ENCODE measurements around the gene SCTR. TPM values are rescaled to one million over a fixed set of nuclear protein-coding genes. Genes with fewer than 3 reads are reported as not detected.

Gene SCTR
- total and polyA plus RNA-seq, 2 of the 13 experiments (the other 11 are each of a cell fraction or from before 2014, with no cell fraction given): not detected

- peak; percentile 51; the same call in 1 of the 2 replicates for TF ChIP-seq ZNF605 (CRISPR knock-in tag; IDR thresholded peaks at IDR 0.05)
- peak; percentile 58 for TF ChIP-seq POGZ (CRISPR knock-in tag; IDR thresholded peaks at IDR 0.05)
- TF ChIP-seq, protein P1, sequence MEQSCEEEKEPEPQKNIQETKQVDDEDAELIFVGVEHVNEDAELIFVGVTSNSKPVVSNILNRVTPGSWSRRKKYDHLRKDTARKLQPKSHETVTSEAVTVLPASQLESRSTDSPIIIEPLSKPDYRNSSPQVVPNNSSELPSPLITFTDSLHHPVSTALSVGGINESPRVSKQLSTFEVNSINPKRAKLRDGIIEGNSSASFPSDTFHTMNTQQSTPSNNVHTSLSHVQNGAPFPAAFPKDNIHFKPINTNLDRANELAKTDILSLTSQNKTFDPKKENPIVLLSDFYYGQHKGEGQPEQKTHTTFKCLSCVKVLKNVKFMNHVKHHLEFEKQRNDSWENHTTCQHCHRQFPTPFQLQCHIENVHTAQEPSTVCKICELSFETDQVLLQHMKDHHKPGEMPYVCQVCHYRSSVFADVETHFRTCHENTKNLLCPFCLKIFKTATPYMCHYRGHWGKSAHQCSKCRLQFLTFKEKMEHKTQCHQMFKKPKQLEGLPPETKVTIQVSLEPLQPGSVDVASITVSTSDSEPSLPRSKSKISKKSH (CRISPR knock-in tag; IDR thresholded peaks at IDR 0.05; ENCODE audit: borderline replicate concordance): no peak
- 0 out of 2 replicates have a peak, but pooled peaks have one; percentile 57 for TF ChIP-seq ZNF563 (CRISPR knock-in tag; IDR thresholded peaks at IDR 0.05)
- peak; percentile 88 for TF ChIP-seq NKX3-1 (CRISPR knock-in tag; IDR thresholded peaks at IDR 0.05)
- no peak for TF ChIP-seq ZNF740 (CRISPR knock-in tag; IDR thresholded peaks at IDR 0.05)
- TF ChIP-seq, protein P2, sequence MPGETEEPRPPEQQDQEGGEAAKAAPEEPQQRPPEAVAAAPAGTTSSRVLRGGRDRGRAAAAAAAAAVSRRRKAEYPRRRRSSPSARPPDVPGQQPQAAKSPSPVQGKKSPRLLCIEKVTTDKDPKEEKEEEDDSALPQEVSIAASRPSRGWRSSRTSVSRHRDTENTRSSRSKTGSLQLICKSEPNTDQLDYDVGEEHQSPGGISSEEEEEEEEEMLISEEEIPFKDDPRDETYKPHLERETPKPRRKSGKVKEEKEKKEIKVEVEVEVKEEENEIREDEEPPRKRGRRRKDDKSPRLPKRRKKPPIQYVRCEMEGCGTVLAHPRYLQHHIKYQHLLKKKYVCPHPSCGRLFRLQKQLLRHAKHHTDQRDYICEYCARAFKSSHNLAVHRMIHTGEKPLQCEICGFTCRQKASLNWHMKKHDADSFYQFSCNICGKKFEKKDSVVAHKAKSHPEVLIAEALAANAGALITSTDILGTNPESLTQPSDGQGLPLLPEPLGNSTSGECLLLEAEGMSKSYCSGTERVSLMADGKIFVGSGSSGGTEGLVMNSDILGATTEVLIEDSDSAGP (CRISPR knock-in tag; IDR thresholded peaks at IDR 0.05; ENCODE audit: borderline replicate concordance): peak; percentile 98
- TF ChIP-seq HNRNPLL (IDR thresholded peaks at IDR 0.05; ENCODE audit: low read depth, low read length, poor library complexity, severe bottlenecking): no peak
- peak; percentile 97 for TF ChIP-seq ZFP36L1 (CRISPR knock-in tag; IDR thresholded peaks at IDR 0.05)
- no peak for TF ChIP-seq ZBTB1 (CRISPR knock-in tag; IDR thresholded peaks at IDR 0.05; ENCODE audit: borderline replicate concordance)
- TF ChIP-seq ARID2 (CRISPR knock-in tag; IDR thresholded peaks at IDR 0.05; ENCODE audit: borderline replicate concordance): no peak
- no peak for TF ChIP-seq NFATC3 (CRISPR knock-in tag; IDR thresholded peaks at IDR 0.05)
- TF ChIP-seq ATF7-NPFF (CRISPR knock-in tag; IDR thresholded peaks at IDR 0.05; ENCODE audit: low read depth): no peak
- TF ChIP-seq ELF3 (CRISPR knock-in tag; IDR thresholded peaks at IDR 0.05): peak; percentile 95
- no peak for TF ChIP-seq THYN1 (CRISPR knock-in tag; IDR thresholded peaks at IDR 0.05; ENCODE audit: borderline replicate concordance, low read depth)
- TF ChIP-seq FUBP1 (CRISPR knock-in tag; IDR thresholded peaks at IDR 0.05; ENCODE audit: borderline replicate concordance): no peak
- no peak for TF ChIP-seq IRX3 (CRISPR knock-in tag; IDR thresholded peaks at IDR 0.05; ENCODE audit: borderline replicate concordance, low read depth)
- TF ChIP-seq HNF1B (CRISPR knock-in tag; IDR thresholded peaks at IDR 0.05): peak; percentile 86
- TF ChIP-seq NR2F1 (CRISPR knock-in tag; IDR thresholded peaks at IDR 0.05): peak; percentile 89 to 96
These were observed 98.5 kb downstream of the SCTR start (continued) for GRCh38 chr2:119425620-119426395.
